Right hindlimb (tissue), 1 donor: Measurements from ENCODE around the gene ASPA.

Experiments used
- DNase-seq: peaks from one replicate; pipeline ENCODE4 v3.0.0-alpha.2; 2018

Gene ASPA

DNA sequence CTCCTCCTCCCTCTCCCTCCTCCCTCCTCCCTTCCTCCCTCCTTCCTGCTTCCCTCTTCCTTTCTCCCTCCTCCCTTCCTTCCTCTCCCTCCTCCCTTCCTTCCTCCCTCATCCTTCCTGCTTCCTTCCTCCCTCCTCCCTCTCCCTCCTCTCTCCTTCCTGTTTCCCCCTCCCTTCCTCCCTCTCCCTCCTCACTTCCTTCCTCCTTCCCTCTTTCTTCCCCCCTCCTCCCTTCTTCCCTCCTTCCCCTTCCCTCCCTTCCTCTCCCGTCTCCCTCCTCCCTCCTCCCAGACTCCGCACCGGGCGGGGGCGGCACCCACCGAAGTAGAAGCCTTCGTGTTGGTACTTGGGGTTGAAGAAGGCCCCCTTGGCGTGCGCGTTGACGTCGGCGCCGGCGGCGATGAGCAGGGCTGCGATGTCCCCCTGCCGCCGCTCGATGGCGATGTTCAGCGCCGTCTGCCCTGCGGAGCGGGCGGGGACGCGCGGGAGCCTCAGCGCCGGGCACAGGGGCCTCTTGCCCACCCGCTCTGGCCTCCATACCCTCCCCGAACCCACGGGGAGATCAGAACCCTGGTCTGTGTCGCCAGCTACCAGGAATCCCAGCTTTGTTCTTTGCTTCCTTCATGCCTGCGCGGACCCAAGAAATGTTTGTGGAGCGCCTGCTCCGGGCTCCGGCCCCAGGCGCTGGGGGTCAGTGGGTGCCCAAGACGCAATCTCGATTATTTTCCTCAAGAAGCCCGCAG is 59.6 kb downstream of the ASPA start:
- DNase-seq = peak; percentile 85

DNA sequence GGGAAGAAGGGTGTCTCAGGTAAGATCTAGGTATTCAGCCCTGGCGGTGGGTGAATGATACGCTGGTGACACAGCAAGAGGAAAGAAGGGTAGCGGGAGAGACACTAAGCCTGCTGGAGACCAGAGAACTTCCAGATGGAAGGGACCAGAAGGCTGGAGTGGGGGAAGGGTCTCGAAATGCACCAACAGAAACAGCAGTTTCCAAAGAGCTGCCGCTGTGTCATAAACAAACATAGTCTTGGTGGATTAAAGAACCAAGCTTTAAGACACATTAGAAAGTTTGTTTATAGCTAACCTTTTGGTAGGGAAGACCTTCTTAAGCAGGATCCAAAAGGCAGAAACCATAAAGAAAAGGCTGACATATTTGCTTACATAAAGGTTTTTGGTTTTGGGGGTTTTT is 60.9 kb downstream of the ASPA start:
- DNase-seq = no peak

DNA sequence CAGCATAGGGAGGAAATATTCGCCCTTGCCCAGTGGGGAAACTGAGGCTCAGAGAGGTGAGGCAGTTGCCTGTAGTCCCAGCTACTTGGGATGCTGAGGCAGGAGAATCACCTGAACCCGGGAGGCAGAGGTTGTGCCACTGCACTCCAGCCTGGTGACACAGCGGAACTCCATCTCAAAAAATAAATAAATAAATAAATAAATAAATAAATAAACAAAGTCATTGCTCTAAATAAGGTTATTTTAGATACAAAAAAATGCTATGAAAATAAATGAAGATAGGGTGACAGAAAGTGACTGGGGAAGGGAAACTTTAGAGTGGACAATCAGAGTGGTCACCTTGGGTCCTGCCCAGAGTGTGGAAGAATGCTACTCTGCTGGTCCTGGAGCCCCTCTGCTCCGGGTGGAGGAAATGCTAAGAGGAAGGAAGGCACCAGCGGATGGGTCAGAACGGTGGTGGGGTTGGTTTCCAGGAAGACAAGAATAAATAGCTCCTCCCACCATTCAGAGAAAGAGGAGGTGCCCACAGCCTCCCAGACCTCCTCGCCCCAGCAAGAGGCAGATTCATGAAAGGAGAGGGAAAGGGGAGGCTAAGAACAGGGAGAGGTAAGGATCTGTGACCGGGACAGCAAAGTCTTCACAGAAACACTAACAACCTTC is 64.2 kb downstream of the ASPA start:
- DNase-seq = no peak

GRCh38 chr17:3542410-3543088 is 66.8 kb downstream of the ASPA start:
- no peak for DNase-seq

DNA sequence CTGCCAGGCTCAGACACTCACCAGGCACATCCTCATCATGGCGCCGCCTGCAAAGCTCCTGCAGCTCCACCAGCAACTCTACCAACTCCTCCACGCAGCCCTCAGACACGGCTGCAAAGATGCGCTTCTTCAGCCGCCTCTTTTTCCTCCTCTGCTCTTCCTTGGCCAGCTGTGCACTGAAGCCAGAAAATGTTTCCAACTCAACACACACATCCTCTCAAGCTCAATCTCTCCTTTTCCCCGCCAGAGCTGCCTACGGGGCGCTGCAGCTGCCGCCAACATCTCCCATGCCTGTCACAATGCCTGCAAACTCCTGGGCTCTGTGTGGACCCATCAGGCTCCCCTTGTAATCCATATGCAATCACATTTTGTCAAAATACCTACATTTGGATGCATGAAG is 67.7 kb downstream of the ASPA start:
- peak; percentile 39 for DNase-seq

DNA sequence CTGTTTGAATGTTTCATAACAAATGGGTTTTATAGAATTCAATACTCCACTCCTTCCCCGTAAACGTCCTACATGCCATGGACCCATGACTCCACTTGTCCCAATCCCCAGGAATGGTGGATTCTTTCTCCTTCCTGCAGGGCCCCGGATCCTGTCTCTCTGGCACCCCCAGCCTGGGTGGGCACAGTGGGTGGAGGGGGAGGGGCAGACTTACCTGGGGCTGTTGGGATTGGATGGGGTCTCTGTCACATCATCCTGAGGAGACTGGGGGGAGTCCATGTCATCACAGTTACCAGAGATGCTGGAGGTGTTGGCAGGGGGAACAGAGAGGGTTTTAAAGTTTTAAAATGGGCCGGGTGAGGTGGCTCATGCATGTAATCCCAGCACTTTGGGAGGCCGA is 68.6 kb downstream of the ASPA start:
- no peak for DNase-seq

GRCh38 chr17:3545151-3545550 is 69.4 kb downstream of the ASPA start:
- no peak for DNase-seq

- DNase-seq = no peak
Observed at GRCh38 chr17:3546521-3546920, 70.7 kb downstream of the ASPA start.

- no peak for DNase-seq
Observed at GRCh38 chr17:3546997-3547396, 71.2 kb downstream of the ASPA start.

DNA sequence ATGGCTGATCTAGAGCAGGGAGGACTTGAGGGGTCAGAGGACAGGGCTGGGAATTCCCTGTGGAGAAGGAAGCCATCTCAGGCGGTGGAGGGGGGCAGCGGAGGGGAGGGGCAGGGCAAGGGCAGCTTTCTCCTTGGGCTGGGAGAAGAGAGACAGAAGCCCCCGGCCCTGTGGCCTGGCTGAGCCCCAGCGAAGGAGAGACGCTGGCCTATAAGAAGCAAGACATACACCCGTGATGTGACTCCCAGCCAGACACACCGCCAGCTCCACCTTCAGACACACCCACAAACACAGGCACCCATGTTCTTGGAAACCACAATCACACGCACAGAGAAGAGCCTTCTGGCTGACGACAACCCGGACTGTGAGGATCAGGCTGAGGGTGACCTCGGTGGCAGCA is 71.8 kb downstream of the ASPA start:
- no peak for DNase-seq

- DNase-seq = no peak
Observed at GRCh38 chr17:3549610-3550162, 73.9 kb downstream of the ASPA start.

DNA sequence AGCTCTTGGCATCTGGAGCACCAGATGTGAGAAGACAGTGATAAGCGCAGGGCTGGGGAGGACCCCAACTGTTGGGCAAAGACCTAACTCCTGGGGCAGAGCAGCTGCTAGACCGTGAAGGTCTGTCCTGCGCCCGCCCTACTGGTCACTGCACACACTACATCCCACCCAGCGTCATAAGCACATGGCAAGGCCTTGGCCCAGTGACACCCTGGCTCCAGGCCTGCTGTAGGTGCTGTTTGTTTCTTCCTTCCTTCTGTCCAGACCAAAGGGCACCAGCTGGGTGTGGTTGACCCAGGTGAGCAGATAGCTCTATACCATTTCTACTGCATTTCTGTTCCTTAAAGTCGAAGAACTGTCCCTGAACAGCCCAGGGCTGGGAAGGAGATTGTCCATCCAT is 75.4 kb downstream of the ASPA start:
- no peak for DNase-seq

- no peak for DNase-seq
Observed at GRCh38 chr17:3552916-3553315, 77.1 kb downstream of the ASPA start.
